ENCODE measurements around the gene LEMD2. TPM values are rescaled to one million over a fixed set of nuclear protein-coding genes. Genes with fewer than 3 reads are reported as not detected.

LEMD2 gene
- total RNA-seq, 1 experiment from 2014 or later = 91.8 TPM

GRCh38 chr6:33800248-33800969, 11.5 kb upstream of the LEMD2 start:
- Histone ChIP-seq H2AFZ (ENCODE audit: low read length) (no peak overlapping the region), H2BK5ac (ENCODE audit: insufficient read length, low read length) (no peak overlapping the region), H3K18ac (ENCODE audit: insufficient read length, low read depth, low read length) (no peak overlapping the region), H2BK12ac (ENCODE audit: insufficient read length, low read depth, low read length) (no peak overlapping the region), H2BK120ac (ENCODE audit: low read depth, low read length, poor library complexity, severe bottlenecking) (no peak overlapping the region), H4K91ac (ENCODE audit: insufficient read length, low read depth, low read length) (no peak overlapping the region), H3K79me1 (ENCODE audit: insufficient read depth, low read depth, low read length, poor library complexity, severe bottlenecking) (no peaks in the 10 kb centered on the region), H4K20me1 (ENCODE audit: control insufficient read depth, insufficient read depth, insufficient read length) (no peaks in the 10 kb centered on the region), H3K4ac (ENCODE audit: low read depth, low read length) (no peak overlapping the region), H3K4me2 (ENCODE audit: insufficient read depth, insufficient read length, low read length) (no peak overlapping the region), H2AK5ac (ENCODE audit: insufficient read length, low read length) (no peak overlapping the region), H3K14ac (ENCODE audit: insufficient read depth, low read length) (no peak overlapping the region), H3K4me1 (ENCODE audit: insufficient read depth, low read length) (no peaks in the 10 kb centered on the region; the same call in 1 of the 2 replicates), H3T11ph (ENCODE audit: low read length) (no peak overlapping the region), H3K9ac (ENCODE audit: extremely low read depth, insufficient read length, low read length) (no peak overlapping the region), H3K9me3 (ENCODE audit: control insufficient read depth, low read depth, low read length) (no peaks in the 10 kb centered on the region), H3K27ac (ENCODE audit: insufficient read length, low read depth, low read length) (no peak overlapping the region), H2BK20ac (ENCODE audit: low read depth, low read length, poor library complexity, severe bottlenecking) (no peak overlapping the region), H3K79me2 (ENCODE audit: insufficient read depth, low read length) (no peaks in the 10 kb centered on the region), H3K23ac (ENCODE audit: insufficient read length, low read depth, low read length) (no peak overlapping the region), H2BK15ac (ENCODE audit: low read depth, low read length) (no peak overlapping the region), H3K56ac (ENCODE audit: insufficient read length, low read depth, low read length) (no peak overlapping the region), H3K23me2 (ENCODE audit: insufficient read length, low read depth, low read length, poor library complexity, severe bottlenecking) (no peaks in the 10 kb centered on the region), H4K8ac (replicated peaks; ENCODE audit: insufficient read length, low read depth, low read length) (no peak overlapping the region), H3K27me3 (ENCODE audit: insufficient read depth, low read length) (0 out of 2 replicates have a peak, but pooled peaks cover 3% of the 10 kb centered on the region), H4K5ac (ENCODE audit: insufficient read length, low read depth, low read length) (no peak overlapping the region)
- no peak for DNase-seq
- WGBS (ENCODE audit: extremely low coverage, insufficient read length, low lambda C conversion rate) = no CpG with 5 or more reads among the region's 13 CpGs
- TF ChIP-seq, protein P1, sequence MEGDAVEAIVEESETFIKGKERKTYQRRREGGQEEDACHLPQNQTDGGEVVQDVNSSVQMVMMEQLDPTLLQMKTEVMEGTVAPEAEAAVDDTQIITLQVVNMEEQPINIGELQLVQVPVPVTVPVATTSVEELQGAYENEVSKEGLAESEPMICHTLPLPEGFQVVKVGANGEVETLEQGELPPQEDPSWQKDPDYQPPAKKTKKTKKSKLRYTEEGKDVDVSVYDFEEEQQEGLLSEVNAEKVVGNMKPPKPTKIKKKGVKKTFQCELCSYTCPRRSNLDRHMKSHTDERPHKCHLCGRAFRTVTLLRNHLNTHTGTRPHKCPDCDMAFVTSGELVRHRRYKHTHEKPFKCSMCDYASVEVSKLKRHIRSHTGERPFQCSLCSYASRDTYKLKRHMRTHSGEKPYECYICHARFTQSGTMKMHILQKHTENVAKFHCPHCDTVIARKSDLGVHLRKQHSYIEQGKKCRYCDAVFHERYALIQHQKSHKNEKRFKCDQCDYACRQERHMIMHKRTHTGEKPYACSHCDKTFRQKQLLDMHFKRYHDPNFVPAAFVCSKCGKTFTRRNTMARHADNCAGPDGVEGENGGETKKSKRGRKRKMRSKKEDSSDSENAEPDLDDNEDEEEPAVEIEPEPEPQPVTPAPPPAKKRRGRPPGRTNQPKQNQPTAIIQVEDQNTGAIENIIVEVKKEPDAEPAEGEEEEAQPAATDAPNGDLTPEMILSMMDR (conservative IDR thresholded peaks at IDR 0.05) = no peak
- no peaks in the 10 kb centered on the region for H3K36me3 Mint-ChIP-seq (ENCODE audit: insufficient read depth in 1 of 3, low read depth in 3 of 3)
- peaks cover 52 to 53% of the 10 kb centered on the region in 2 experiments for H3K4me1 Mint-ChIP-seq
- H3K4me3 Mint-ChIP-seq = no peak overlapping the region
- peaks cover 7% of the 10 kb centered on the region for H3K27me3 Mint-ChIP-seq (ENCODE audit: low read depth)
- H3K9me3 Mint-ChIP-seq = no peaks in the 10 kb centered on the region
- no peak overlapping the region; a peak in 1 of 7 replicates for H3K27ac Mint-ChIP-seq
